Panc1 (cell line): Measurements from ENCODE around the gene ARHGAP18. TPM values are rescaled to one million over a fixed set of nuclear protein-coding genes. Genes with fewer than 3 reads are reported as not detected.

Experiments used
- ATAC-seq: fragments of 200-7000 bp; cut with Tn5 transposase; 2 replicates; pipeline ENCODE4 v1.9.1; 2020; ENCODE audit warnings: mild to moderate bottlenecking, moderate library complexity
- BruUV-seq: library from RNA; stranded (reverse); fragments of 400-500 nt; replicated peaks from 2 replicates; lab custom pipeline; 2021; lab: Mats Ljungman, UMichigan
- CTCF ChIA-PET: fragments of 300-600 bp; sonication (Branson Sonifier 250); formaldehyde crosslinking; loops from one replicate; lab custom pipeline; 2022; ENCODE audit warnings: antibody characterized with exemption; lab: Charles Lee
- POLR2A ChIA-PET: fragments of 300-600 bp; sonication (Branson Sonifier 250); formaldehyde crosslinking; loops from one replicate; lab custom pipeline; 2022; ENCODE audit warnings: antibody characterized with exemption; lab: Charles Lee
- DNase-seq: peaks from one replicate; pipeline ENCODE4 v3.0.0-alpha.2; 2010; ENCODE audit warnings: low read depth, low spot score
- H3K27ac ChIP-seq: 2 replicates; pipeline ENCODE4 v1.5.1; 2011; ENCODE audit warnings: mild to moderate bottlenecking, low read length, inconsistent platforms
- H3K27me3 ChIP-seq: fragments of 200-500 bp; sonication (Bioruptor generic); 2 replicates; pipeline ENCODE4 v1.6.0; 2014; ENCODE audit warnings: low read length, inconsistent platforms; ENCODE audit not compliant: control insufficient read depth, insufficient read depth
- H3K36me3 ChIP-seq: fragments of 200-500 bp; sonication (Bioruptor generic); 2 replicates; pipeline ENCODE4 v1.5.1; 2014; ENCODE audit warnings: inconsistent platforms, mild to moderate bottlenecking, low read length, moderate library complexity; ENCODE audit not compliant: control insufficient read depth, insufficient read depth
- H3K4me1 ChIP-seq: 2 replicates; pipeline ENCODE4 v1.5.1; 2011; ENCODE audit warnings: inconsistent platforms, mild to moderate bottlenecking, low read length, moderate library complexity; ENCODE audit not compliant: control insufficient read depth, insufficient read depth
- H3K4me3 ChIP-seq, 2 experiments: 2 replicates each; pipeline ENCODE4 v1.5.1; 2011 to 2012; ENCODE audit warnings: low read depth in 2 of 2, low read length in 2 of 2, mild to moderate bottlenecking in 2 of 2, inconsistent platforms in 1 of 2, moderate library complexity in 1 of 2
- H3K9me3 ChIP-seq: fragments of 200-500 bp; sonication (Bioruptor generic); 2 replicates; pipeline ENCODE4 v1.5.1; 2014; ENCODE audit warnings: low read depth, mild to moderate bottlenecking, inconsistent platforms, low read length, moderate library complexity; ENCODE audit not compliant: control insufficient read depth, insufficient read depth
- POLR2AphosphoS5 ChIP-seq: IDR thresholded peaks from 2 replicates; pipeline ENCODE4 v1.6.1; 2012; ENCODE audit warnings: mild to moderate bottlenecking, low read depth, low read length, moderate library complexity
- SIN3A ChIP-seq: IDR thresholded peaks from 2 replicates; pipeline ENCODE4 v1.6.1; 2012; ENCODE audit warnings: low read depth, mild to moderate bottlenecking, low read length, moderate library complexity, borderline replicate concordance; ENCODE audit not compliant: insufficient read depth
- TCF7L2 ChIP-seq: IDR thresholded peaks from 2 replicates; pipeline ENCODE4 v1.6.1; 2011; ENCODE audit warnings: mild to moderate bottlenecking, low read depth, low read length, inconsistent platforms
- in situ Hi-C: cut with HindIII; loops from 2 replicates; pipeline ENCODE4 v1.10.0; 2016; ENCODE audit warnings: low sequenced_read_pairs, low pct_unique_long_range_greater_than_20kb
- intact Hi-C: fragments of 100-400 bp; cut with micrococcal nuclease; formaldehyde crosslinking; loops from one replicate; pipeline ENCODE4 v1.10.0; 2022; ENCODE audit not compliant: unreplicated experiment
- total RNA-seq: library from RNA; stranded (reverse); gene quantifications from one replicate; pipeline ENCODE4 v1.2.1, GENCODE V29; 2021; ENCODE audit not compliant: unreplicated experiment
- TF ChIP-seq, protein P1 (sequence below): fragments of 450-650 bp; IDR thresholded peaks from 2 replicates; pipeline ENCODE4 v1.5.1; 2017; ENCODE audit warnings: mild to moderate bottlenecking
- TF ChIP-seq, protein P2 (sequence below), 2 experiments: IDR thresholded peaks; 2 replicates each; pipeline ENCODE4 v1.6.1; 2011 to 2012; ENCODE audit warnings: low read depth in 2 of 2, control low read depth in 1 of 2, low read length in 1 of 2, mild to moderate bottlenecking in 1 of 2, moderate library complexity in 1 of 2; ENCODE audit not compliant: insufficient read depth in 1 of 2

The ARHGAP18 gene
- total RNA-seq, 1 experiment from 2014 or later = 11.6 TPM

DNA sequence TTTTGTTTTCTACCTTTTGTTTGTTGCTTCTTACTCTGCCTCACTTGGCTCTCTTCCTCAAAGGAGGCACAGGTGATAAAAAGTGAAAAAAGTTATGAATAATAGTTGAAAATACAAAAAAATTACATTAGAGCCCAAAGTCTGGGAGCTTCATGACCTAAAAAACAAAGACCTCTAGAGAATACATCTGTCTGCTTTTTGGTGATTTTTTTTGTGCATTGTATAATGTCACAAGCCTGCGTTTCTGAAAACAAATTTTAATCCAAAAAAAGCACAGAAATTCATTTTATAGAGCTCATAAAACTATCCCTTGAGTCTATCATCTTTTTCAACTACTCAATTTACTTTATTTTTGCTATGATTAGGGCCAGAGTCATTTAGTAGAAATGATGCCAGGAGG, 41.4 kb upstream of the ARHGAP18 start:
- Histone ChIP-seq H3K27me3 (no peaks in the 10 kb centered on the region), H3K27ac (no peak overlapping the region), H3K4me3 (no peak overlapping the region), H3K4me1 (peaks cover 13% of the 10 kb centered on the region; the same call in 1 of the 2 replicates), H3K36me3 (no peaks in the 10 kb centered on the region), H3K9me3 (no peaks in the 10 kb centered on the region)
- BruUV-seq = no TSS peak
- intact Hi-C loops = loop anchor here (1.0 kb wide), 1 partner anchor 153 kb away; no protein-coding TSS in a partner anchor
- ATAC-seq (no peak), DNase-seq (no peak)
- POLR2A ChIA-PET = no interaction called here
- CTCF ChIA-PET = no interaction called here
- in situ Hi-C loops = no loop called here
- TF ChIP-seq SIN3A = no peak
- no peak for TF ChIP-seq TCF7L2
- TF ChIP-seq, protein P1, sequence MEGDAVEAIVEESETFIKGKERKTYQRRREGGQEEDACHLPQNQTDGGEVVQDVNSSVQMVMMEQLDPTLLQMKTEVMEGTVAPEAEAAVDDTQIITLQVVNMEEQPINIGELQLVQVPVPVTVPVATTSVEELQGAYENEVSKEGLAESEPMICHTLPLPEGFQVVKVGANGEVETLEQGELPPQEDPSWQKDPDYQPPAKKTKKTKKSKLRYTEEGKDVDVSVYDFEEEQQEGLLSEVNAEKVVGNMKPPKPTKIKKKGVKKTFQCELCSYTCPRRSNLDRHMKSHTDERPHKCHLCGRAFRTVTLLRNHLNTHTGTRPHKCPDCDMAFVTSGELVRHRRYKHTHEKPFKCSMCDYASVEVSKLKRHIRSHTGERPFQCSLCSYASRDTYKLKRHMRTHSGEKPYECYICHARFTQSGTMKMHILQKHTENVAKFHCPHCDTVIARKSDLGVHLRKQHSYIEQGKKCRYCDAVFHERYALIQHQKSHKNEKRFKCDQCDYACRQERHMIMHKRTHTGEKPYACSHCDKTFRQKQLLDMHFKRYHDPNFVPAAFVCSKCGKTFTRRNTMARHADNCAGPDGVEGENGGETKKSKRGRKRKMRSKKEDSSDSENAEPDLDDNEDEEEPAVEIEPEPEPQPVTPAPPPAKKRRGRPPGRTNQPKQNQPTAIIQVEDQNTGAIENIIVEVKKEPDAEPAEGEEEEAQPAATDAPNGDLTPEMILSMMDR = no peak
- TF ChIP-seq, protein P2, sequence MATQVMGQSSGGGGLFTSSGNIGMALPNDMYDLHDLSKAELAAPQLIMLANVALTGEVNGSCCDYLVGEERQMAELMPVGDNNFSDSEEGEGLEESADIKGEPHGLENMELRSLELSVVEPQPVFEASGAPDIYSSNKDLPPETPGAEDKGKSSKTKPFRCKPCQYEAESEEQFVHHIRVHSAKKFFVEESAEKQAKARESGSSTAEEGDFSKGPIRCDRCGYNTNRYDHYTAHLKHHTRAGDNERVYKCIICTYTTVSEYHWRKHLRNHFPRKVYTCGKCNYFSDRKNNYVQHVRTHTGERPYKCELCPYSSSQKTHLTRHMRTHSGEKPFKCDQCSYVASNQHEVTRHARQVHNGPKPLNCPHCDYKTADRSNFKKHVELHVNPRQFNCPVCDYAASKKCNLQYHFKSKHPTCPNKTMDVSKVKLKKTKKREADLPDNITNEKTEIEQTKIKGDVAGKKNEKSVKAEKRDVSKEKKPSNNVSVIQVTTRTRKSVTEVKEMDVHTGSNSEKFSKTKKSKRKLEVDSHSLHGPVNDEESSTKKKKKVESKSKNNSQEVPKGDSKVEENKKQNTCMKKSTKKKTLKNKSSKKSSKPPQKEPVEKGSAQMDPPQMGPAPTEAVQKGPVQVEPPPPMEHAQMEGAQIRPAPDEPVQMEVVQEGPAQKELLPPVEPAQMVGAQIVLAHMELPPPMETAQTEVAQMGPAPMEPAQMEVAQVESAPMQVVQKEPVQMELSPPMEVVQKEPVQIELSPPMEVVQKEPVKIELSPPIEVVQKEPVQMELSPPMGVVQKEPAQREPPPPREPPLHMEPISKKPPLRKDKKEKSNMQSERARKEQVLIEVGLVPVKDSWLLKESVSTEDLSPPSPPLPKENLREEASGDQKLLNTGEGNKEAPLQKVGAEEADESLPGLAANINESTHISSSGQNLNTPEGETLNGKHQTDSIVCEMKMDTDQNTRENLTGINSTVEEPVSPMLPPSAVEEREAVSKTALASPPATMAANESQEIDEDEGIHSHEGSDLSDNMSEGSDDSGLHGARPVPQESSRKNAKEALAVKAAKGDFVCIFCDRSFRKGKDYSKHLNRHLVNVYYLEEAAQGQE (IDR thresholded peaks at IDR 0.05; ENCODE audit: insufficient read depth in 1 of 2, low read depth in 2 of 2, low read length in 1 of 2) = no peak
- no peak for TF ChIP-seq POLR2AphosphoS5

DNA sequence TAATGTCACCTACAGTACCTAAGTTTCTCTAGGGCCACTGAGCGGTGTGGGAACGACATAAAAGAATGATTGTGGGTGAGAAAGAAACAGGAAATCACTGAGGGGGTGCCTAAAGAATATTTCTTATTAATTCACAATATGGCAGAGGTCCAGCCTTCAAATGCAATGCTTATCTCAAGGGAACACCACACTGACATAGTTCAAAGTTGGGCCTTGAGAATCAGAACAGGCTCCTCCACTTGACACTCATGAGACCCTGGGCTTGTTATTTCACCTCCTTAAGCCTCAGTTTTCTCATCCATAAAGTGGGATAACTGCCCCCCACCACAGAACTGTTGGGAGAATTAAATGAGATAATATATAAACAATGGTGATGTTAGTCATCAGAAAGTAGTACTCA, 40.4 kb upstream of the ARHGAP18 start:
- ATAC-seq (no peak), DNase-seq (no peak)
- ChIA-PET POLR2A (no interaction called here), CTCF (no interaction called here)
- no peak overlapping the region for H3K27ac ChIP-seq
- no peaks in the 10 kb centered on the region for H3K27me3 ChIP-seq
- H3K9me3 ChIP-seq = no peaks in the 10 kb centered on the region
- no peak for TF ChIP-seq TCF7L2
- no peak overlapping the region for H3K4me3 ChIP-seq
- intact Hi-C loops (no loop called here), in situ Hi-C loops (no loop called here)
- H3K4me1 ChIP-seq = peaks cover 13% of the 10 kb centered on the region; the same call in 1 of the 2 replicates
- no TSS peak for BruUV-seq
- no peaks in the 10 kb centered on the region for H3K36me3 ChIP-seq

DNA sequence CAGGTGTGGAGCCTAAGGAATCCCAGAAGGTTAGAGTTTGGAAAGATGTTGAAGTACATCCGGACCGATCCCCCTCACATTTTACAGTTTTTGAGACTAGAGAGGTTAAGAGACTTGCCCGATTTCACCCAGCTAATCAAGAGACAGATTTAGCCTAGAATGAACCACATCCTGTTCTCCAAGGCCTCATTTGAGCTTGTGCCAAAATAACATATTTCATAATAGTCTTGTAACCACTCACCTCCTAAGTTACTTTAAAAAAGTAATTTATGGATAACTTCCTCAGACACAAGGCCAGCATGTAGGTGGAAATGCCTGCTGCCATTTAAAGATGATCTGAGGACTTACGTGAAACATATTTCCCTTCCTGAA, 39.8 kb upstream of the ARHGAP18 start:
- H3K4me1 ChIP-seq = peaks cover 13% of the 10 kb centered on the region; the same call in 1 of the 2 replicates
- H3K27ac ChIP-seq = no peak overlapping the region
- ATAC-seq = no peak
- TF ChIP-seq TCF7L2 (no peak), SIN3A (no peak), POLR2AphosphoS5 (no peak)
- TF ChIP-seq, protein P1 = no peak
- TF ChIP-seq, protein P2 (IDR thresholded peaks at IDR 0.05; ENCODE audit: insufficient read depth in 1 of 2, low read depth in 2 of 2, low read length in 1 of 2) = no peak
- in situ Hi-C loops (no loop called here), intact Hi-C loops (no loop called here)
- H3K9me3 ChIP-seq = no peaks in the 10 kb centered on the region
- BruUV-seq = no TSS peak
- H3K4me3 ChIP-seq = no peak overlapping the region
- H3K36me3 ChIP-seq = no peaks in the 10 kb centered on the region
- no peaks in the 10 kb centered on the region for H3K27me3 ChIP-seq
- ChIA-PET CTCF (no interaction called here), POLR2A (no interaction called here)
- no peak for DNase-seq
